HG03469 (cell line): ENCODE data around the gene GCM1.

Experiments
- ATAC-seq: cut with Tn5 transposase; IDR thresholded peaks from one replicate; pipeline ENCODE4 v1.9.1; 2021; ENCODE audit warnings: mild to moderate bottlenecking, moderate library complexity, moderate number of reproducible peaks; ENCODE audit not compliant: unreplicated experiment

The GCM1 gene

DNA sequence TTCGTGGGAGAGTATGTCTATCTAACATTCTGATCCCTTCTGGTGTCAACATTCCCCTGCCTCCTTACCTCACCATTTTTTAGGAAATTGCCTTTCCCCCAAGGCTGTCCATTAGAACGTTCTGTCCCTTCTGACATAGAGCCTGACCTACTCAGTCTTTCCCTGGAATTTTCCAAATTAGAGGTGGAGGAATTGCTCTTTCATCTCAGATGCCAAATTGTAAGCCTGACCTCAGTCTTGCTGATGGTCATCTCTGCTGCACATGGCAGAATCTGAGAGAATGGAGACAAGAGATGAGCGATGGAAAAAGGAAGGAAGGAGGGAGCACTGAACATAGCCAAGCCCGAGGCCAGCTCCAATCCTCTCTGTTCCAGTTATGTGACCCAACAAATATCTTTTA is 5.4 kb upstream of the GCM1 start:
- no peak for ATAC-seq

GRCh38 chr6:53152576-53152975 is 3.9 kb upstream of the GCM1 start:
- no peak for ATAC-seq

DNA sequence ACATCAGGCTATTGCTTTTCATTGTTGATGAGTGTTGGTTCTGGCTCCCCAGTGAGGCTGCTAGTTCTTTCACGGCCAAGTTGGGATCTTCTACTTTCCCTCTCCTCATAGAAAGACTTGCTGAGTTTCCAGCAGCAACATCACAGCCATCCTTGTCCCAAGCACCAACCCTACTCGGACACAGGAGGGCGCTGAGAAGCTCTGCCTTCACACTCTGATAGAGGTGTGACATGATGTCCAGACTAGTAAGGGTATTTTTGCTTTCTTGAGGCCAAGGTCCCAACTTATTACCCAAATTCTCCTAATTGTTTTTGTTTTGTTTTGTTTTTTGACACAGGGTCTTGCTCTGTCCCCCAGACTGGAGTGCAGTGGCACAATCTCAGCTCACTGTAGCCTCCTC is 3.0 kb upstream of the GCM1 start:
- ATAC-seq: no peak

- ATAC-seq: no peak
Measured at GRCh38 chr6:53144802-53145201, 3.8 kb downstream of the GCM1 start.

GRCh38 chr6:53143710-53144109 is 4.9 kb downstream of the GCM1 start:
- no peak for ATAC-seq

DNA sequence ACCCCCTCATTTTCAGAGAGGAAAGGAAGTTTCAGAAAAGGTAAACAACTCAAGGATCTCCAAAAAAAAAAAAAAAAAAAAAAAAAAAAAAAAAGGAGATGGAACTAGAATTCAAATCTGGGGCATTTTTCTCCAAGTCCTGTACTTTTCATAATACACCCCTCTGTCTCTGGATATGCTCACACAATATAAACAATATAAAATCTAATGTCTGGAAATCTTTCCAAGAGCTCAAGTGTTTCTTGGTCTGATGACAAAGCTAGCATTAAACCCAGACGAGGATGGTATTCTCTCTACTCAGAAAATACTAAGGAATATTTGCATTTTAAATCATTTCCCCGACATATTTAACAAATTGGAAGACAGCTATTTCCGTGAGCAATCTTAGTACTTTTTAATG is 5.8 kb downstream of the GCM1 start:
- no peak for ATAC-seq

GRCh38 chr6:53139841-53140413 is 8.7 kb downstream of the GCM1 start:
- no peak for ATAC-seq

DNA sequence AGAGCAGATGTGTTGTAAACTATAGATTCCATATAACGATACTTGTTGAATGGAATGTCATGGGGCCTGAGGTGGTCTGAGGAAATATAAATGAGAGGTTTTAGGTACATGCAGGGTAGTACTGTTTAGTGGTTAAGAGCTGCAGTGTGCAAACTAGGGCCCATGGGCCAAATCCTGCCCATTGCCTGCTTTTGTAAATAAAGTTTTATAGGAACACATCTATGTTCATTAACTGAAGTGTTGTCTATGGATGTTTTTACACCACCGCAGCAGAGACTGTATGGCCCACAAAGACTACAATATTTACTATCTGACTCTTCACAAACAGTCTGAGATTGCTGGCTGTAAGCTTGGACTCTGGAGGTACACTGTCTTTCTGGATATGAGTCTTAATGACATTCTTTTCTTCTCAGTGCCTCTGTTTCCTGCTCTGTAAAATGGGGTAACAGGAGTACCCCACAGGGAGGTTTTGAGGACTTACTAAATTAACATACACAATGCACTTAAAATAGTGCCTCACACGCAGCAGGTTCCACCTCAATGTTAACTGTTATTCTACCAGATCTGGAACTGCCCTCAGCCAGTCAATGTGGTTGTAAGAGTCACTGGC is 12.5 kb downstream of the GCM1 start:
- ATAC-seq: no peak

DNA sequence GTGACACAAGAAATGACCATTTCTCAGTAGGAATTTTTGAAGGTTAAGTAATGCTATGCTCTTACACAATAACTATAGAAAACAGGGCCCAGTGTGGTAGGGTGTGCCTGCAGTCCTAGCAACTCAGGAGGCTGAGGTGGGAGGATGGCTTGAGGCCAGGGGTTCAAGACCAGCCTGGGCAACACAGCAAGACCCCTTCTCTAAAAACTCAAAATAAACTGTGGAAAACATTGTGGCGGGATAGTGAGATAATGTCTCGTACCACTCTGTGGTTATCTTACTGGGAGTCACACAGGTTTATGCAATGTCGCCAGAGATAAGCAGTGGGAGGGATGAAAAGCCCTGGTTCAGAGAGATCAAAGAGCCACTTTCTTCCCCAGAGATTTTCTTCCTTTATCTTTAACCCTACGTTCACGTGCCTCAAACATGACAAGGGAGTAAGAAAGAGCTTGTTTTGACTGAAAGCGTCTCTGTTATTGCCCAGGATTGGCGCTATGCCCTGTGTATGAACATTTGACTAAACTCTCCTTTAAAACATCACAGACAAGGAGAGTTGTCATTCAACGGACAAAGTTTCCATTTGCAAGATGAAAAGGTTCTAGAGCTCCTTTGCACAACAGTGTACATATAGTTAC is 13.9 kb downstream of the GCM1 start:
- no peak for ATAC-seq

- no peak for ATAC-seq
Measured at GRCh38 chr6:53133961-53134360, 14.7 kb downstream of the GCM1 start.

GRCh38 chr6:53130569-53131290 is 17.9 kb downstream of the GCM1 start:
- no peak for ATAC-seq

GRCh38 chr6:53128842-53129241 is 19.8 kb downstream of the GCM1 start:
- ATAC-seq: no peak

- ATAC-seq: no peak
Measured at GRCh38 chr6:53125276-53125675, 23.4 kb downstream of the GCM1 start.

DNA sequence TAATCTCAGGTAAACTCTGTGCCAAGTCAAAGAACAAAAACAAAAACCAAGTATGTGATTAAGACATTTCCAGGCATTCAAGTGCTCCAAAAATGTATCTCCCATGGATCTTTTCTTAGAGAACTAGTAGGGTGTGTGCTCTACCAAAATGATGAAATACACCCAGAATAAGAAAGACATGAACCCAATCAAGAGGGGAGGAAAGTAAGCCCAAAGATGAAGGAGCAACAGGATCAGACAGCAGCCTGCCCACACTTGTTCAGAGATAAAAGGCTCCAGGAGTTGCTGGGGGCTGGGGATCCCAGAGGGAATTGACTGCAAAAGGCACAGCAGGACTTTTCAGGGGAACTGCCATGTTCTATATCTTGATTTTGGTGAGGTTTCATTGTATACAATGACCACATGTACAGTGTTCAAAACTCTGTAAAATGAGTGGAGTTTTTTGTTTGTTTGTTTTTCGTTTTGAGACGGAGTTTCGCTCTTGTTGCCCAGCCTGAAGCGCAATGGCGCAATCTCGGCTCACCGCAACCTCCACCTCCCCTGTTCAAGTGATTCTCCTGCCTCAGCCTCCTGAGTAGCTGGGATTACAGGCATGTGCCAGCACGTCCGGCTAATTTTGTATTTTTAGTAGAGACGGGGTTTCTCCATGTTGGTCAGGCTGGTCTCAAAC is 24.4 kb downstream of the GCM1 start:
- no peak for ATAC-seq

DNA sequence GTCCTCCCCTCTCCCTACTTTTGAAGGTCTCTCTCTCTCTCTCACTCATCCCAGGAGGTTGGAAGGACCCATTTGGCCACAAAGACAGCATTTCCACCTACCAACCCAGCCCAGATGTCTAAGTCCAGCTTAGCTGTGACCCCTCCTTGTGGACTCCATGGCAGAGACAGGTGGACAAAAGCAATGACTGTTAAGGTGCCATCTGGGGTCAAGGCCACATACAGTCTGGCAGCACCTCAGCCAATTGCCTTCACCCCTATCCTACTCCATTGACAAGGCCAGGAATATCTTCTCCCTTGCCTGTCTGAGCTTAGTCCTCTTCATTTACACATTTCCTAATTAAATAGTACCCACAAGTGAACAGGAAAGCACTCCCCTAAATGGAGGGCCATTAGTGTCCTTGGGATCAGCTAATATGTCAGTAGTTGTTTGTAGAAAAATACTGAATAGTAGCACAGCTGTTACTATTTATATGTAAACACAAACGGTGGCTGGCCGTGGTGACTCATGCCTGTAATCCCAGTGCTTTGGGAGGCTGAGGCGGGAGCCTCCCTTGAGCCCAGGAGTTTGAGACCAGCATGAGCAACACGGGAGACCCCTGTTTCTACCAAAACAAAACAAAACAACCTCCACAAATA is 28.8 kb downstream of the GCM1 start:
- ATAC-seq: no peak

DNA sequence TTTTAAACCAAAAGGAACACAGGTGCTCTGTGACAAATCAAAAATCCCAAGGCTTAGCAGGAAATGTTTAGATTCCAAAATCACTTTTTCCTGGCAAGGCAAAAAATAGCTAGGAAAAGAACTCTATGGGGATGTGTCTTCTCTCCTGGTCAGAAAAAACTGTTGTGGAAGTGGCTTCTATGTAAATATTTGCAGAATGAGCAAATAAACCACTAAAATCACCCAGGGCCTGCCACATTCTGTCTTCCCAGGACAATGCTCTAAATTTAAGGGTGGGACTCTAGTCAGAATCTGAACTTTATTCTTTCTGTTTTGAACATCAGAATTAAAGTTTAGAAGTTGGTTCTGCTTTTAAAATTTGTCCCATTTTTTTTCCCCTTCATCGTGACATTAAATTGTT is 29.3 kb downstream of the GCM1 start:
- ATAC-seq: no peak

- no peak for ATAC-seq
Measured at GRCh38 chr6:53115741-53116140, 32.9 kb downstream of the GCM1 start.

GRCh38 chr6:53115113-53115512 is 33.5 kb downstream of the GCM1 start:
- ATAC-seq: no peak

DNA sequence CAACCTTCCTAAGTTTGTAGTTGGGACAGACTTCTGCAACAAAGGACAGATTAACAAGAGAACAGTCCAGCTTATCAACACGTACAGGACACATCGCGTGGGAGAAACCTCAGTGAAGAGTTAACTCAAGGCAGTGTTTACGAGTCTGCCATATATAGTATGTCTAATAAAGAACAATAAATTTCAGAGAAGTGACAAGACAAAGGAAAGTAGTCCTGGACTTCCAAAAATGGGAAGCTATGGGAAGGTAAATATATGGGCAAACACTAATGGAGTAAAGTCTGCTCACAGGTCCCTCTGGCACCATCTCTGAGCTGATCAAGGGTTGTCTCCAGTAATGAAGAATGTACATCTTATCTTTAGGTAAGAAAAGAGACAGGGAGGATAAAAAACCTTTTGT is 34.9 kb downstream of the GCM1 start:
- ATAC-seq: no peak

DNA sequence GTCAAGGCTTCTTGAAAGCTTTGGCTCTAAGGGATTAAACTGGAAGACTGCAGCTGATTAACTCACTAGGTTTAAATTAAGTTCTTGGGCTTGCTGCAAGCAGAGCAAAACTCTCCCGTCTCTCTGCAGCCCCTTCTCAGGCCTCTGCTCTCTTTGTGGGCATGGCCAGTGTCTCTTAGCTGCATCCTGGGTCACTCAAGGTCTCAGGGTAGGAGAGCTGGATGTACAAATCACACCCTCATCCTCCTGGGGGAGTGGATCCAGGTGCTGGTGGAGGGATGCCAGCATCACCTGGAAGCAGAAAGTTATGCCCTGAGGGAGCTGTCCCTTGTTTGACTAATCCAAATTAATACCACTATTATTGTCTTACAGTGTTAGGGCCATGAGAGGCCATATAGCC is 35.8 kb downstream of the GCM1 start:
- no peak for ATAC-seq

GRCh38 chr6:53112404-53112803 is 36.2 kb downstream of the GCM1 start:
- no peak for ATAC-seq
